ENCODE results near the gene FBXL12.

DNA sequence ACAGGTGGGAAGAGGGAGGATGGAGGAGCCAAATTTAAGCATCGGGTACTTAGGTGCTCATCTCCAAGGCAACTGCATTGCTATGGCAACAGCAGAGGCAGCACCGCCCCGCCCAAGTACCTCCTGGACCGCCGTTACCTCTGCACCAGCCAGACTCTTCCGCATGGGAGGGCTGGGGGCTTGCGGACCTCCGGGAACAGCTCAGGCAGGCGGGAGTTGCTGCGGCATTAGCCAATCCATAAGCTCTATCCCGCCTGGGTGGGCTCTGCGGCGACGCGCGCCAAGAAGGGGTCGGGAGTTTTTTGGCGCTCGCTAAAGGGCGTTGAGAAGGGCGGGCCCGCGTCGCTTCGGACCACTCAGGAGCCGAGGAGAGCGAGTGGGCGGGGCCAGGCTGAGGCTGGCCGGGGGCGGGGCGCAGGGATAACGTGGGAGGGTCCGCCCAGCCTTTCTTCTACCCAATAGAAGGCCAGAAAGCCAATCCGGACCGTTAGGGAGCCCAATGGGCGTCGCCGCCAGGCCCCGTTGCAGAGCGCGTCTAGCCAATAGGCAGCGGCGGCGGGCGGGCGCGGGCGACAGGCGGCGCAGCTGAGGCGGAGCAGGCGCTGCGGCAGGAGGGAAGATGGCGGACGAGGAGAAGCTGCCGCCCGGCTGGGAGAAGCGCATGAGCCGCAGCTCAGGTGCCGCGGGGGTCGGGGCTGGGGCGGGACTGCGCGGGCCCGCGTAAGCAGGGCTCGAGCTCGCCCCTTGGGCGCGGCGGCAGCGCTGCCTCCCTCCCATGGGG is 16.0 kb upstream of the FBXL12 start, which contains the start of gene PIN1:
- TF ChIP-seq, protein P1, sequence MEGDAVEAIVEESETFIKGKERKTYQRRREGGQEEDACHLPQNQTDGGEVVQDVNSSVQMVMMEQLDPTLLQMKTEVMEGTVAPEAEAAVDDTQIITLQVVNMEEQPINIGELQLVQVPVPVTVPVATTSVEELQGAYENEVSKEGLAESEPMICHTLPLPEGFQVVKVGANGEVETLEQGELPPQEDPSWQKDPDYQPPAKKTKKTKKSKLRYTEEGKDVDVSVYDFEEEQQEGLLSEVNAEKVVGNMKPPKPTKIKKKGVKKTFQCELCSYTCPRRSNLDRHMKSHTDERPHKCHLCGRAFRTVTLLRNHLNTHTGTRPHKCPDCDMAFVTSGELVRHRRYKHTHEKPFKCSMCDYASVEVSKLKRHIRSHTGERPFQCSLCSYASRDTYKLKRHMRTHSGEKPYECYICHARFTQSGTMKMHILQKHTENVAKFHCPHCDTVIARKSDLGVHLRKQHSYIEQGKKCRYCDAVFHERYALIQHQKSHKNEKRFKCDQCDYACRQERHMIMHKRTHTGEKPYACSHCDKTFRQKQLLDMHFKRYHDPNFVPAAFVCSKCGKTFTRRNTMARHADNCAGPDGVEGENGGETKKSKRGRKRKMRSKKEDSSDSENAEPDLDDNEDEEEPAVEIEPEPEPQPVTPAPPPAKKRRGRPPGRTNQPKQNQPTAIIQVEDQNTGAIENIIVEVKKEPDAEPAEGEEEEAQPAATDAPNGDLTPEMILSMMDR (IDR thresholded peaks at IDR 0.05): peak; percentile 44 to 87 (median 72)
- peak in 2 of 3 donors; percentile 22 to 41 for TF ChIP-seq POLR2A (IDR thresholded peaks at IDR 0.05)

All from body of pancreas (tissue), 4 donors.